Dedifferentiated amniotic fluid mesenchymal stem cell (primary cell): ENCODE data around the gene GRIA2.

Experiments
- DNase-seq: peaks from one replicate; pipeline ENCODE4 v3.0.0-alpha.2; 2016; ENCODE audit errors: extremely low spot score

The GRIA2 gene

DNA sequence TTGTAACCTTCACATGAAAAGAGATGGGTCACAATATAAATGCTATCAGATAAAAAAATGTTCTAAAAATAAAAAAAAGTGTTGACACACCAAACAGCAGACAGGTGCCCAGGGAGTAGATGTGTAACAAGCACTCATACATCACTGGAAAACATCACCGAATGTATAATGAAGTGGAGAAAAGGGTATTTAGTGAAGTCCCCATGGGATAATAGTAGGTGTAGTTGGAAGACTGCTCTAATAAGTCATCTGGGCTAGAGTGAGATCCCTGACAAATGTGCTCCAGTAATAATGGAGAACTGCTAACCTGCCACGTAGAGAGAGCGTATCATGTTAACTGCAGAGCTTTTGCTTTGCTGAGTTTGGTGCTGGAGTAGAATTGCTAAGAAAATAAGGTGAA is 152.0 kb downstream of the GRIA2 start:
- DNase-seq: no peak

DNA sequence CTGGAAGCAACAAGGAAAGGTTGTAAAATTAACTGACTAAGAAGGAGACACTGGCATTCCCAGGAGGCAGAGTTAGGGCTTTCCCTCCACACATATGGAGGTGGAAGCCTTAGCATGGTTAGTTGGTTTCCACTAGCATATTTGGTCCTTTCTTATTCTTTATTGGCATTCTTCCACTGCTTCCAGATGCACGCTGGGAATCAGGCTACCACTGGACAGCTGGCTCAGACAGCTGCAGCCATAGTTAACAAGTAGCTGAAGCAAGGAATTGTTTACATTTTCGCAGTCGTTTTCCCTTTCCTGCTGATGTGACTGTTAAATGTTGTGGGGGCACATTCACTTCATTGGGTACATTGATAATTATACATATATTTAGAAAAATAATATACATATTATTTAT is 169.2 kb downstream of the GRIA2 start:
- no peak for DNase-seq

DNA sequence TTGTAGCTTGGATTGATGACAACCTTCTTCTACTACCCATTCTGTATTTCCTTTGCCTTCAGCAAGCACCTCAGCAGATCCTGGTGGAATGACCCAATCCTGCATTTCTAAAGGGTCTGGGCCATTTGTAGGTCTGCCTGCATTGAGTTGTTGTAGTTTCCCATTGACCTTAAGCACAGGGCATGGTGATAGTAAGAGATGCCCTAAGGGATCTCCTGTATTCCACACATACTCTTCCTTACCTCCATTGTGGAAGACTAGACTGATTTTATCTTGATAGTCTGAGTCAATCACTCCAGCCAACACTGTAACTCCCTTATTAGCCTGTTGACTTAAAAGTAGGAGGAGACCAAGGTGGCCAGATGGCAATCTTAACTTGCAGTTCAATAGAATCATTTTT is 184.5 kb downstream of the GRIA2 start:
- no peak for DNase-seq
